ENCODE data around the gene LAMTOR2.
"Not testable (repeated sequence)": the region's sequence is repeated elsewhere in the genome, so short reads cannot be mapped to it uniquely, and the experiment has no call there.

The LAMTOR2 gene

DNA sequence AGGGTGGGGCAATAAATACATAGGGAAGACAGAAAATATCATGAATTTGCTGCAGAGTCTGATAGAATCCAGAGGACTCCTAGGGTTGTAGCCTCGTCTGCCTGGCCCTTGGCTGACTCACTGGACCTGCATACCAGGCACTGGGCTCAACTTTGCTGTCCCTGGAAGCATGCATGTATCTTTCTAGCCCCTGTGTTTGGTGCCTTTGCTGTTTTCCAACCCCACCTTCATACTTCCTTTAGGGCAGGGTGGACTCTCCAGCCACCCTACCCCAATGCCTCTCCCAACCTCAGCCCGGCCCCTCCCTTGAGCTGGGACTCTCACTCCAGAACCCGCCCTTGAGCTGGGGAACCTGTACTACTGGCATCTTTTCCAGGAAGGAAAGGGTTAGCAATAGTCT is 7.6 kb downstream of the LAMTOR2 start:
- no peak for TF ChIP-seq POLR2A (IDR thresholded peaks at IDR 0.05; ENCODE audit: low read depth, low read length)
- DNase-seq (ENCODE audit: insufficient read length, low spot score), result peak; percentile 59
- no peak for FAIRE-seq

DNA sequence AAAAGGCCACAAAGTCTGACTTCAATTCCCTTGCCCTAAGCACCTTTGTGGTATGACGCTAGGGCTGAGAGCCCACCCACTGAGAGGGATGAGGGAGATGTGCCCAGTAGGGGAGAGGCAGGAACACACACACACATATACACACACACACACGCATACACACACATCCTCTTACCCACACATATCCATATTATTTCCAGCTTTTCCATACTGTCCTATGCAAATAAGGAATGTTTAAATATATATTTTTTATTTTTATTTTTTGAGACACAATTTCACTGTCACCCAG is 9.4 kb downstream of the LAMTOR2 start:
- FAIRE-seq, result no peak
- DNase-seq (ENCODE audit: insufficient read length, low spot score), result no peak
- TF ChIP-seq POLR2A (IDR thresholded peaks at IDR 0.05; ENCODE audit: low read depth, low read length), result no peak

DNA sequence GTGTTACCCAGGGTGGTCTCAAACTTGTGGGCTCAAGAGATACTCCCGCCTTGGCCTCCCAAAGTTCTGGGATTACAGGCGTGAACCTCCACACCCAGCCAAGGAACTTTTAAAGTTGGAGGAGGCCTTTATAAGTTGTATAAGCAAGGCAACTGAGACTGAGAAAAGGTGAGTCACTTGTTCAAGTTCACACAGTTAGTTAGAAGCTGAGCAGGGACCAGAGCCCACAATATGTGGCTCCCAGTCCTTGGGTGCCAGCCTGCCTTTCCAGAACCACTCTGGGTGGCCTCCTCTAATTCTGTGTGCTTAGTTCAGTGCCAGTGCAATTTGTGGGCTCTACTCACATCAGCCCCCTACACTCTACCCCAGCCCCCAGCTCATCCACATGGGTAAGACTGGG is 10.0 kb downstream of the LAMTOR2 start:
- FAIRE-seq (no peak), DNase-seq (ENCODE audit: insufficient read length, low spot score) (no peak)
- TF ChIP-seq POLR2A (IDR thresholded peaks at IDR 0.05; ENCODE audit: low read depth, low read length), result no peak

DNA sequence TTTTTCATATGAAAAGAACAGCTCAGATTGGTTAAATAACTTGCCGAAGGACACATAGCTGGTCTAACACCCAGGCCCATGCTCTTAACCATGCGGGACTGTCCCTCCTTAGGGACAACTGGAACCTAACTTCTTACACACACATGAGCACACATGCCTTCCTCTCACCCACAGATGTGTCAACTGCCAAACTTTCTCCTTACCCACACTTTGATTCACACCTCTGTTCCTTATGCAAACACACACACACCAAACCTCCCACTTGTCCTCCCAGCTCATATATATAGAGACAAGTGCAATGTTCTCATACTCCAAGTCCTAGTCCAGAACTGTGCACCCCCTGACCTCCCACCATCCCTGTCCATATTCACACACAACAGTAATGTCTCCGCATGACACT is 10.6 kb downstream of the LAMTOR2 start:
- DNase-seq (ENCODE audit: insufficient read length, low spot score) (no peak), FAIRE-seq (no peak)
- no peak for TF ChIP-seq POLR2A (IDR thresholded peaks at IDR 0.05; ENCODE audit: low read depth, low read length)

- DNase-seq (ENCODE audit: insufficient read length, low spot score), result no peak
- no peak for FAIRE-seq
- no peak for TF ChIP-seq POLR2A (IDR thresholded peaks at IDR 0.05; ENCODE audit: low read depth, low read length)
These were observed 11.3 kb downstream of the LAMTOR2 start for GRCh38 chr1:156065871-156066270.

GRCh38 chr1:156067262-156067661 is 12.7 kb downstream of the LAMTOR2 start:
- no peak for DNase-seq (ENCODE audit: insufficient read length, low spot score)
- FAIRE-seq, result no peak
- no peak for TF ChIP-seq POLR2A (IDR thresholded peaks at IDR 0.05; ENCODE audit: low read depth, low read length)

DNA sequence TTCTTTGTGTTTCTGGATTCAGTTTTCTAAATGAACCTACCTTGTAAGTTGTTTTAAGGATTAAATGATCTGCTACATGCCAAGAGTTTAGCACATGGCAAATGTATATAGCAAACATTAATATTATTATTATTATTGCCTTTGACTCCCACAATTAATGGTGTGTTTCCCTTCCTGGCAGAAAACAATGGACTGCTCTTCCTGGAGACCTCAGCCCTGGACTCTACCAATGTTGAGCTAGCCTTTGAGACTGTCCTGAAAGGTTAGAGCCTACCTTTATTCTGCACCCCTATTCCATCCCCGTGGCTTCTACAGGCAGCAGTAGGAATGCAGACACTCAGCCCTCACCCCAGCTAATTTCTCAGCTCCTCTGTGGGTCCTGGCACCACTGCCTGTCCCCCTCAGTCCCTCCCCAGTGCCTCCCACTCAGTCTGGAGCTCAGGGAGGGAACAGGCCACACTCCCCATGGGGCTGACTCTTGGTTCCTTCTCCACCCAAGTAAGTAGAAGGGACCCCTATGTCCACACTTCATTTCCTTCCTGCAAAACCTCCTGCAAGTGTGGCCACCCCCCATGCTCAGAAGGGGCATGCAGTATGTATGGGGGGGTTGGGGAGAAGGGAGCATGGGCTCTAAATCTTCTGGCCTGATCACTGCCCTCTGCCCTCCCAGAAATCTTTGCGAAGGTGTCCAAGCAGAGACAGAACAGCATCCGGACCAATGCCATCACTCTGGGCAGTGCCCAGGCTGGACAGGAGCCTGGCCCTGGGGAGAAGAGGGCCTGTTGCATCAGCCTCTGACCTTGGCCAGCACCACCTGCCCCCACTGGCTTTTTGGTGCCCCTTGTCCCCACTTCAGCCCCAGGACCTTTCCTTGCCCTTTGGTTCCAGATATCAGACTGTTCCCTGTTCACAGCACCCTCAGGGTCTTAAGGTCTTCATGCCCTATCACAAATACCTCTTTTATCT is 15.2 kb downstream of the LAMTOR2 start:
- no peak for FAIRE-seq
- no peak for DNase-seq (ENCODE audit: insufficient read length, low spot score)
- TF ChIP-seq POLR2A (IDR thresholded peaks at IDR 0.05; ENCODE audit: low read depth, low read length), result no peak

- no peak for FAIRE-seq
- TF ChIP-seq POLR2A (IDR thresholded peaks at IDR 0.05; ENCODE audit: low read depth, low read length), result no peak
- no peak for DNase-seq (ENCODE audit: insufficient read length, low spot score)
These were observed 16.0 kb downstream of the LAMTOR2 start for GRCh38 chr1:156070548-156070947.

- not testable (repeated sequence) for FAIRE-seq; DNase-seq (ENCODE audit: insufficient read length, low spot score)
These were observed 16.8 kb downstream of the LAMTOR2 start for GRCh38 chr1:156071332-156071816.

DNA sequence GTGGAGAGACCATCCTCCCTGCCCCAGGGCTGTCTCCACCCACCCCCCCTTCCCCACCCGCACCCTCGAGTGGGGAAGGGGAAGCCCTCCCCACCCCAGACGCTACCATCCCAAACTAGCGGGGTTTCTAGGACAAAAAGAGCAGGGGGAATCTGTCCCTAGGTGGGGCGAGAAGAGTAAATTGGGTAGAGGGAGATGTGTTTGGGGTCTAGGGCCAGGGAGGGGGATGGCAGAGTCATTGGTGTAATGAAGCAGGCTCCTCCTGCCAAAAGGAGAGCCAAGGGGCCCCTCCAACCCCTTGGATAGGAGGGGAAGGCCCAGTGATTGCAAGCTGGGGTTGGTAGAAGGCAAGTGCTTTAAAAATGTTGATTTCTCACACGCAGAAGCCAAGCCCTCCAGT is 17.7 kb downstream of the LAMTOR2 start:
- no peak for FAIRE-seq
- no peak for TF ChIP-seq POLR2A (IDR thresholded peaks at IDR 0.05; ENCODE audit: low read depth, low read length)
- no peak for DNase-seq (ENCODE audit: insufficient read length, low spot score)

- FAIRE-seq, result no peak
- no peak for DNase-seq (ENCODE audit: insufficient read length, low spot score)
- no peak for TF ChIP-seq POLR2A (IDR thresholded peaks at IDR 0.05; ENCODE audit: low read depth, low read length)
These were observed 18.6 kb downstream of the LAMTOR2 start for GRCh38 chr1:156073110-156073687.

DNA sequence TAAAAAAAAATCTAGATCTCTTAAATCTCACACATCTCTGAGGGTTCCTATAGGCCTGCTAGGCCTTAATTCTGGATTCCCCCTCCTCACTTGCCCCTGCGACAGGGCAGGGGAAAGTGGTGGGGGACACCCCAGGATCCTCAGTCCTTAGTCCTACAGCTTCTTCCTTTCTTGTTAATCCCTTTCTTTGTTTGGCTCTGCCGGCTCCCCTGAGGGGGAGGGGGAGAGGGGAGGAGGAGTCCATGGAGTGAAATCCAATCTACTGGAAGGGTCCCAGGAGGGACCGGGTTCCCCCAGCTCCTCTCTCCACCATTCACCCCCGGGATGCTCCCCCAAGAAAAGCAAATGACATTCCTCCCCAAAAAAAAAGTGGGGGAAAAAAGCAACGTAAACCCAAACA is 19.2 kb downstream of the LAMTOR2 start:
- FAIRE-seq (no peak), DNase-seq (ENCODE audit: insufficient read length, low spot score) (no peak)
- TF ChIP-seq POLR2A (IDR thresholded peaks at IDR 0.05; ENCODE audit: low read depth, low read length), result no peak

- no peak for TF ChIP-seq POLR2A (IDR thresholded peaks at IDR 0.05; ENCODE audit: low read depth, low read length)
- FAIRE-seq (no peak), DNase-seq (ENCODE audit: insufficient read length, low spot score) (no peak)
These were observed 20.1 kb downstream of the LAMTOR2 start for GRCh38 chr1:156074661-156075060.

GRCh38 chr1:156075162-156075561 is 20.6 kb downstream of the LAMTOR2 start:
- no peak for TF ChIP-seq POLR2A (IDR thresholded peaks at IDR 0.05; ENCODE audit: low read depth, low read length)
- DNase-seq (ENCODE audit: insufficient read length, low spot score), result no peak
- no peak for FAIRE-seq

DNA sequence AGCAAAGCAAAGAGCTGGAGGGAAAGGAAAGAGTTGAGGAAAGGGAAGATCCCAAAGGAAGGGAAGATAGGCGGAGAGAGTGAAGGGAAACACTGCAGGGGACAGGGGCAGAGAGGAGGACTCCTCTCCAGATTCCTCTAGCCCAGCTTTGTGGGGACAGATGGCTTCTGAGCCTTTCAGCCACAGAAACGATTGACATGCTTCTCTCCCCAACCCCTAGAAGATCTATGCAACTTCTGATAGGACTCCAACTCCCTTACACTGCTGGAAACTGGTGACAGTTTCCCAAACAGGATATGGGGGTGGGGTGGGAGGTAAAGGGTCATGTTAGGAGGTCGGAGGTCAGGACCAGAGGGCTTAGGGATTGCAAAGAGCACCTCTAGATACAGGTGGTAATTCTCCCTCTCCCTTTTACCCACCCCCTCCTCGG is 21.2 kb downstream of the LAMTOR2 start:
- TF ChIP-seq POLR2A (IDR thresholded peaks at IDR 0.05; ENCODE audit: low read depth, low read length), result no peak
- FAIRE-seq (no peak), DNase-seq (ENCODE audit: insufficient read length, low spot score) (no peak)
